DMS 273 (cell line): Measurements from ENCODE around the gene FBXO2.

Experiments
- DNase-seq: peaks from one replicate; lab custom pipeline; 2025; ENCODE audit not compliant: unreplicated experiment; lab: John Stamatoyannopoulos, UW

FBXO2 gene

GRCh38 chr1:11653101-11653860 is 948 bp downstream of the FBXO2 start:
- DNase-seq, result no peak

GRCh38 chr1:11652203-11652780 is 1.9 kb downstream of the FBXO2 start:
- no peak for DNase-seq

GRCh38 chr1:11651017-11651416 is 3.2 kb downstream of the FBXO2 start:
- DNase-seq, result no peak

- DNase-seq, result peak; percentile 92
Measured at GRCh38 chr1:11650331-11650991, 3.8 kb downstream of the FBXO2 start.

- no peak for DNase-seq
Measured at GRCh38 chr1:11649624-11650330, 4.5 kb downstream of the FBXO2 start.

- no peak for DNase-seq
Measured at GRCh38 chr1:11649237-11649623, 5.0 kb downstream of the FBXO2 start.

GRCh38 chr1:11648732-11649158 is 5.5 kb downstream of the FBXO2 start:
- no peak for DNase-seq

GRCh38 chr1:11648039-11648438 is 6.2 kb downstream of the FBXO2 start:
- no peak for DNase-seq

GRCh38 chr1:11647333-11647732 is 6.9 kb downstream of the FBXO2 start:
- peak; percentile 54 for DNase-seq

GRCh38 chr1:11646317-11646716 is 7.9 kb downstream of the FBXO2 start:
- DNase-seq, result no peak

GRCh38 chr1:11645670-11646265 is 8.5 kb downstream of the FBXO2 start:
- peak; percentile 92 for DNase-seq

GRCh38 chr1:11645270-11645669 is 9.0 kb downstream of the FBXO2 start:
- no peak for DNase-seq

- DNase-seq, result no peak
Measured at GRCh38 chr1:11643782-11644181, 10.4 kb downstream of the FBXO2 start.

GRCh38 chr1:11642418-11643017 is 11.7 kb downstream of the FBXO2 start:
- DNase-seq, result peak; percentile 85

- no peak for DNase-seq
Measured at GRCh38 chr1:11641776-11642305, 12.4 kb downstream of the FBXO2 start.

- DNase-seq, result no peak
Measured at GRCh38 chr1:11640944-11641343, 13.3 kb downstream of the FBXO2 start.

- no peak for DNase-seq
Measured at GRCh38 chr1:11640101-11640500, 14.1 kb downstream of the FBXO2 start.

GRCh38 chr1:11639372-11639771 is 14.9 kb downstream of the FBXO2 start:
- DNase-seq, result no peak

GRCh38 chr1:11638121-11638520 is 16.1 kb downstream of the FBXO2 start:
- no peak for DNase-seq

- DNase-seq, result no peak
Measured at GRCh38 chr1:11634365-11635192, 19.6 kb downstream of the FBXO2 start.
